Measurements from ENCODE around the gene ZFAND5.

GRCh38 chr9:72326641-72327040 is 38.4 kb downstream of the ZFAND5 start:
- TF ChIP-seq CTCF (IDR thresholded peaks at IDR 0.05; ENCODE audit: low read depth, low read length, poor library complexity, severe bottlenecking) (no peak), EZH2phosphoT487 (IDR thresholded peaks at IDR 0.05; ENCODE audit: borderline replicate concordance, low read length) (no peak)
